Measurements from ENCODE around the gene FOXO3.

- TF ChIP-seq, protein P1, sequence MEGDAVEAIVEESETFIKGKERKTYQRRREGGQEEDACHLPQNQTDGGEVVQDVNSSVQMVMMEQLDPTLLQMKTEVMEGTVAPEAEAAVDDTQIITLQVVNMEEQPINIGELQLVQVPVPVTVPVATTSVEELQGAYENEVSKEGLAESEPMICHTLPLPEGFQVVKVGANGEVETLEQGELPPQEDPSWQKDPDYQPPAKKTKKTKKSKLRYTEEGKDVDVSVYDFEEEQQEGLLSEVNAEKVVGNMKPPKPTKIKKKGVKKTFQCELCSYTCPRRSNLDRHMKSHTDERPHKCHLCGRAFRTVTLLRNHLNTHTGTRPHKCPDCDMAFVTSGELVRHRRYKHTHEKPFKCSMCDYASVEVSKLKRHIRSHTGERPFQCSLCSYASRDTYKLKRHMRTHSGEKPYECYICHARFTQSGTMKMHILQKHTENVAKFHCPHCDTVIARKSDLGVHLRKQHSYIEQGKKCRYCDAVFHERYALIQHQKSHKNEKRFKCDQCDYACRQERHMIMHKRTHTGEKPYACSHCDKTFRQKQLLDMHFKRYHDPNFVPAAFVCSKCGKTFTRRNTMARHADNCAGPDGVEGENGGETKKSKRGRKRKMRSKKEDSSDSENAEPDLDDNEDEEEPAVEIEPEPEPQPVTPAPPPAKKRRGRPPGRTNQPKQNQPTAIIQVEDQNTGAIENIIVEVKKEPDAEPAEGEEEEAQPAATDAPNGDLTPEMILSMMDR (optimal IDR thresholded peaks at IDR 0.05 in 1 of 3, IDR thresholded peaks at IDR 0.05 in 1 of 3, conservative IDR thresholded peaks at IDR 0.05 in 1 of 3; ENCODE audit: extremely low read depth in 1 of 3, insufficient read depth in 2 of 3, low read length in 3 of 3), result no peak
- no peak for TF ChIP-seq EZH2 (IDR thresholded peaks at IDR 0.05; ENCODE audit: low read length)
Measured at GRCh38 chr6:108710551-108710950, 149.8 kb downstream of the FOXO3 start.
